Measurements from ENCODE around the gene CYB561D1.

DNA sequence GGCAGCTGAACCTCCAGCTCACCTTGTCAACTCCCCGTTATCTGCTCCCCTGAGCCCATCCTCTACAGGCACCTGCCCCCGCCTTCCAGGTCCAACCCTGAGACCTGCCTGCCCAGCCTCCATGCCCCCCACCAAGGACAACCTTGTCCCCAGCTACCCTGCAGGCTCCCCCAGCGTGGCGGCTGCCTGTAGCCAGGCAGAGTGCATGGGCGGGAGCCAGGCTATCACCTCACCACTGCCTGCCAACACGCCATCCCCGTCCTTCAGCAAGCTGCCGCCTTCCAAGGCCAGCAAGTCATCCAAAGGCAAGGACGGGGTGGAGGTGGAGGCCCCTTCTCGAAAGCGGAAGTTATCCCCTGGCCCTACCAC, 3.0 kb upstream of the CYB561D1 start:
- TF ChIP-seq, protein P1, sequence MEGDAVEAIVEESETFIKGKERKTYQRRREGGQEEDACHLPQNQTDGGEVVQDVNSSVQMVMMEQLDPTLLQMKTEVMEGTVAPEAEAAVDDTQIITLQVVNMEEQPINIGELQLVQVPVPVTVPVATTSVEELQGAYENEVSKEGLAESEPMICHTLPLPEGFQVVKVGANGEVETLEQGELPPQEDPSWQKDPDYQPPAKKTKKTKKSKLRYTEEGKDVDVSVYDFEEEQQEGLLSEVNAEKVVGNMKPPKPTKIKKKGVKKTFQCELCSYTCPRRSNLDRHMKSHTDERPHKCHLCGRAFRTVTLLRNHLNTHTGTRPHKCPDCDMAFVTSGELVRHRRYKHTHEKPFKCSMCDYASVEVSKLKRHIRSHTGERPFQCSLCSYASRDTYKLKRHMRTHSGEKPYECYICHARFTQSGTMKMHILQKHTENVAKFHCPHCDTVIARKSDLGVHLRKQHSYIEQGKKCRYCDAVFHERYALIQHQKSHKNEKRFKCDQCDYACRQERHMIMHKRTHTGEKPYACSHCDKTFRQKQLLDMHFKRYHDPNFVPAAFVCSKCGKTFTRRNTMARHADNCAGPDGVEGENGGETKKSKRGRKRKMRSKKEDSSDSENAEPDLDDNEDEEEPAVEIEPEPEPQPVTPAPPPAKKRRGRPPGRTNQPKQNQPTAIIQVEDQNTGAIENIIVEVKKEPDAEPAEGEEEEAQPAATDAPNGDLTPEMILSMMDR (IDR thresholded peaks at IDR 0.05; ENCODE audit: borderline replicate concordance, extremely low read depth, low read length, poor library complexity, severe bottlenecking): no peak
- TF ChIP-seq EZH2 (IDR thresholded peaks at IDR 0.05; ENCODE audit: borderline replicate concordance, low read depth, low read length, severe bottlenecking): no peak
